ENCODE data around the gene LMOD2.

The LMOD2 gene

GRCh38 chr7:123682690-123683089 lies 27.0 kb downstream of the LMOD2 start:
- H3K9me3 Mint-ChIP-seq = no peaks in the 10 kb centered on the region
- H3K27me3 Mint-ChIP-seq = no peaks in the 10 kb centered on the region
- peak in 1 of 2 donors; percentile 21 for DNase-seq (ENCODE audit: low spot score in 2 of 2)
- no peak overlapping the region for H3K4me3 Mint-ChIP-seq
- no peaks in the 10 kb centered on the region for H3K4me1 Mint-ChIP-seq
- peaks cover 9% of the 10 kb centered on the region for H3K36me3 Mint-ChIP-seq (ENCODE audit: insufficient read depth)
- no peak overlapping the region for H3K27ac Mint-ChIP-seq (ENCODE audit: low read depth)
- ATAC-seq (replicated peaks; ENCODE audit: extremely low read depth, poor library complexity, severe bottlenecking) = no peak

- peaks cover 28% of the 10 kb centered on the region for H3K36me3 Mint-ChIP-seq (ENCODE audit: insufficient read depth)
- H3K4me3 Mint-ChIP-seq = no peak overlapping the region
- no peaks in the 10 kb centered on the region for H3K27me3 Mint-ChIP-seq
- peak overlapping the region; percentile 24 for H3K27ac Mint-ChIP-seq (ENCODE audit: low read depth)
- ATAC-seq (replicated peaks; ENCODE audit: extremely low read depth, poor library complexity, severe bottlenecking) (no peak), DNase-seq (ENCODE audit: low spot score in 2 of 2) (no peak)
- H3K9me3 Mint-ChIP-seq = no peaks in the 10 kb centered on the region
- no peaks in the 10 kb centered on the region for H3K4me1 Mint-ChIP-seq
Observed at GRCh38 chr7:123687161-123687560, 31.5 kb downstream of the LMOD2 start.

- no peak overlapping the region for H3K4me3 Mint-ChIP-seq
- DNase-seq (ENCODE audit: low spot score in 2 of 2) (no peak), ATAC-seq (replicated peaks; ENCODE audit: extremely low read depth, poor library complexity, severe bottlenecking) (no peak)
- H3K9me3 Mint-ChIP-seq = no peaks in the 10 kb centered on the region
- H3K27ac Mint-ChIP-seq (ENCODE audit: low read depth) = no peak overlapping the region
- H3K36me3 Mint-ChIP-seq (ENCODE audit: insufficient read depth) = peaks cover 34% of the 10 kb centered on the region
- H3K27me3 Mint-ChIP-seq = no peaks in the 10 kb centered on the region
- no peaks in the 10 kb centered on the region for H3K4me1 Mint-ChIP-seq
Observed at GRCh38 chr7:123687727-123688126, 32.1 kb downstream of the LMOD2 start.

GRCh38 chr7:123689250-123689649 lies 33.6 kb downstream of the LMOD2 start:
- no peak for DNase-seq (ENCODE audit: low spot score in 2 of 2)
- H3K36me3 Mint-ChIP-seq (ENCODE audit: insufficient read depth) = peaks cover 34% of the 10 kb centered on the region
- ATAC-seq (replicated peaks; ENCODE audit: extremely low read depth, poor library complexity, severe bottlenecking) = no peak
- H3K27ac Mint-ChIP-seq (ENCODE audit: low read depth) = no peak overlapping the region
- no peaks in the 10 kb centered on the region for H3K4me1 Mint-ChIP-seq
- no peak overlapping the region for H3K4me3 Mint-ChIP-seq
- H3K27me3 Mint-ChIP-seq = no peaks in the 10 kb centered on the region
- H3K9me3 Mint-ChIP-seq = no peaks in the 10 kb centered on the region

- Mint-ChIP-seq H3K36me3 (ENCODE audit: insufficient read depth) (peaks cover 43% of the 10 kb centered on the region), H3K27me3 (no peaks in the 10 kb centered on the region), H3K27ac (ENCODE audit: low read depth) (peak overlapping the region; percentile 61), H3K4me1 (no peaks in the 10 kb centered on the region), H3K4me3 (no peak overlapping the region), H3K9me3 (no peaks in the 10 kb centered on the region)
- ATAC-seq (replicated peaks; ENCODE audit: extremely low read depth, poor library complexity, severe bottlenecking) (no peak), DNase-seq (ENCODE audit: low spot score in 2 of 2) (no peak)
Observed at GRCh38 chr7:123690550-123690949, 34.9 kb downstream of the LMOD2 start.

- no peak for DNase-seq (ENCODE audit: low spot score in 2 of 2)
- Mint-ChIP-seq H3K4me1 (no peaks in the 10 kb centered on the region), H3K27ac (ENCODE audit: low read depth) (no peak overlapping the region), H3K4me3 (no peak overlapping the region), H3K9me3 (no peaks in the 10 kb centered on the region), H3K27me3 (no peaks in the 10 kb centered on the region), H3K36me3 (ENCODE audit: insufficient read depth) (peaks cover 43% of the 10 kb centered on the region)
- no peak for ATAC-seq (replicated peaks; ENCODE audit: extremely low read depth, poor library complexity, severe bottlenecking)
Observed at GRCh38 chr7:123692471-123692877, 36.8 kb downstream of the LMOD2 start.

GRCh38 chr7:123695944-123696677 lies 40.4 kb downstream of the LMOD2 start:
- Mint-ChIP-seq H3K27ac (ENCODE audit: low read depth) (no peak overlapping the region), H3K4me1 (no peaks in the 10 kb centered on the region), H3K4me3 (no peak overlapping the region), H3K27me3 (no peaks in the 10 kb centered on the region), H3K9me3 (no peaks in the 10 kb centered on the region), H3K36me3 (ENCODE audit: insufficient read depth) (peaks cover 32% of the 10 kb centered on the region)
- ATAC-seq (replicated peaks; ENCODE audit: extremely low read depth, poor library complexity, severe bottlenecking) (no peak), DNase-seq (ENCODE audit: low spot score in 2 of 2) (no peak)

GRCh38 chr7:123705211-123705901 lies 49.7 kb downstream of the LMOD2 start:
- H3K27me3 Mint-ChIP-seq = no peaks in the 10 kb centered on the region
- no peak for ATAC-seq (replicated peaks; ENCODE audit: extremely low read depth, poor library complexity, severe bottlenecking)
- H3K9me3 Mint-ChIP-seq = no peaks in the 10 kb centered on the region
- peaks cover 18% of the 10 kb centered on the region for H3K36me3 Mint-ChIP-seq (ENCODE audit: insufficient read depth)
- DNase-seq (ENCODE audit: low spot score in 2 of 2) = no peak
- no peaks in the 10 kb centered on the region for H3K4me1 Mint-ChIP-seq
- H3K4me3 Mint-ChIP-seq = no peak overlapping the region
- H3K27ac Mint-ChIP-seq (ENCODE audit: low read depth) = no peak overlapping the region

- Mint-ChIP-seq H3K27ac (ENCODE audit: low read depth) (no peak overlapping the region), H3K36me3 (ENCODE audit: insufficient read depth) (peaks cover 19% of the 10 kb centered on the region), H3K27me3 (no peaks in the 10 kb centered on the region), H3K4me1 (peaks cover 36% of the 10 kb centered on the region), H3K9me3 (no peaks in the 10 kb centered on the region), H3K4me3 (no peak overlapping the region)
- ATAC-seq (replicated peaks; ENCODE audit: extremely low read depth, poor library complexity, severe bottlenecking) = no peak
- no peak for DNase-seq (ENCODE audit: low spot score in 2 of 2)
Observed at GRCh38 chr7:123709525-123709924, 53.9 kb downstream of the LMOD2 start.

- DNase-seq (ENCODE audit: low spot score in 2 of 2) (no peak), ATAC-seq (replicated peaks; ENCODE audit: extremely low read depth, poor library complexity, severe bottlenecking) (no peak)
- H3K4me1 Mint-ChIP-seq = peaks cover 48% of the 10 kb centered on the region
- H3K9me3 Mint-ChIP-seq = no peaks in the 10 kb centered on the region
- no peak overlapping the region for H3K4me3 Mint-ChIP-seq
- H3K36me3 Mint-ChIP-seq (ENCODE audit: insufficient read depth) = peaks cover 11% of the 10 kb centered on the region
- H3K27me3 Mint-ChIP-seq = no peaks in the 10 kb centered on the region
- peak overlapping the region; percentile 71 for H3K27ac Mint-ChIP-seq (ENCODE audit: low read depth)
Observed at GRCh38 chr7:123710683-123711082, 55.0 kb downstream of the LMOD2 start.

GRCh38 chr7:123711832-123712293 lies 56.2 kb downstream of the LMOD2 start:
- Mint-ChIP-seq H3K4me1 (peaks cover 56% of the 10 kb centered on the region), H3K4me3 (no peak overlapping the region), H3K9me3 (no peaks in the 10 kb centered on the region), H3K36me3 (ENCODE audit: insufficient read depth) (peaks cover 8% of the 10 kb centered on the region), H3K27ac (ENCODE audit: low read depth) (peak overlapping the region; percentile 71), H3K27me3 (no peaks in the 10 kb centered on the region)
- DNase-seq (ENCODE audit: low spot score in 2 of 2) (no peak), ATAC-seq (replicated peaks; ENCODE audit: extremely low read depth, poor library complexity, severe bottlenecking) (no peak)

- ATAC-seq (replicated peaks; ENCODE audit: extremely low read depth, poor library complexity, severe bottlenecking) = no peak
- H3K27me3 Mint-ChIP-seq = no peaks in the 10 kb centered on the region
- peaks cover 62% of the 10 kb centered on the region for H3K4me1 Mint-ChIP-seq
- no peak for DNase-seq (ENCODE audit: low spot score in 2 of 2)
- H3K4me3 Mint-ChIP-seq = no peak overlapping the region
- no peaks in the 10 kb centered on the region for H3K9me3 Mint-ChIP-seq
- H3K27ac Mint-ChIP-seq (ENCODE audit: low read depth) = no peak overlapping the region
- H3K36me3 Mint-ChIP-seq (ENCODE audit: insufficient read depth) = peaks cover 6% of the 10 kb centered on the region
Observed at GRCh38 chr7:123712619-123713018, 57.0 kb downstream of the LMOD2 start.
